OCI-LY1 (cell line): Measurements from ENCODE around the gene ZBTB3.

Source experiments
- H2AFZ ChIP-seq: fragments of 200-600 bp; sonication (generic), shearing (Covaris generic); 2 replicates; pipeline ENCODE4 v1.6.0; 2014; ENCODE audit warnings: antibody characterized with exemption, mild to moderate bottlenecking, low read length
- H3F3A ChIP-seq: fragments of 200-600 bp; sonication (generic), shearing (Covaris generic); 2 replicates; pipeline ENCODE4 v1.6.0; 2014; ENCODE audit warnings: mild to moderate bottlenecking, antibody characterized with exemption, low read length, moderate library complexity; ENCODE audit not compliant: insufficient read depth
- H3K27ac ChIP-seq: fragments of 200-600 bp; sonication (generic); 2 replicates; pipeline ENCODE4 v1.5.1; 2014; ENCODE audit warnings: low read length, mixed run types, mild to moderate bottlenecking, low read depth; ENCODE audit not compliant: poor library complexity, severe bottlenecking
- H3K27me3 ChIP-seq: fragments of 200-600 bp; sonication (generic); 2 replicates; pipeline ENCODE4 v1.6.0; 2014; ENCODE audit warnings: antibody characterized with exemption, mild to moderate bottlenecking, low read length, moderate library complexity; ENCODE audit not compliant: insufficient read depth
- H3K36me3 ChIP-seq: fragments of 200-600 bp; sonication (generic); 2 replicates; pipeline ENCODE4 v1.6.1; 2014; ENCODE audit warnings: mild to moderate bottlenecking, antibody characterized with exemption, low read length, moderate library complexity, mixed read lengths; ENCODE audit not compliant: insufficient read depth
- H3K4me1 ChIP-seq: fragments of 200-600 bp; sonication (generic); 2 replicates; pipeline ENCODE4 v1.5.1; 2014; ENCODE audit warnings: mild to moderate bottlenecking, low read length, moderate library complexity; ENCODE audit not compliant: insufficient read depth, severe bottlenecking
- H3K4me2 ChIP-seq: fragments of 200-600 bp; sonication (generic), shearing (Covaris generic); 2 replicates; pipeline ENCODE4 v1.6.1; 2014; ENCODE audit warnings: low read length
- H3K4me3 ChIP-seq: fragments of 200-600 bp; sonication (generic); 2 replicates; pipeline ENCODE4 v1.5.1; 2014; ENCODE audit warnings: low read length, low read depth, mild to moderate bottlenecking, mixed read lengths; ENCODE audit not compliant: poor library complexity, severe bottlenecking
- H3K79me2 ChIP-seq: fragments of 200-600 bp; shearing (Covaris generic); 2 replicates; pipeline ENCODE4 v1.6.1; 2016; ENCODE audit warnings: mixed run types, low read length, mixed read lengths; ENCODE audit not compliant: insufficient read depth
- H3K9ac ChIP-seq: fragments of 200-600 bp; sonication (generic), shearing (Covaris generic); 2 replicates; pipeline ENCODE4 v1.6.1; 2014; ENCODE audit warnings: mild to moderate bottlenecking, low read length, mixed read lengths
- H3K9me2 ChIP-seq: fragments of 200-600 bp; sonication (generic), shearing (Covaris generic); 2 replicates; pipeline ENCODE4 v1.6.1; 2014; ENCODE audit warnings: low read depth, mild to moderate bottlenecking, low read length, mixed read lengths
- H3K9me3 ChIP-seq: fragments of 200-600 bp; shearing (Covaris generic); 2 replicates; pipeline ENCODE4 v1.6.1; 2014; ENCODE audit warnings: low read length, mixed read lengths
- H4K20me1 ChIP-seq: fragments of 200-600 bp; sonication (generic), shearing (Covaris generic); 2 replicates; pipeline ENCODE4 v1.6.0; 2016; ENCODE audit warnings: mild to moderate bottlenecking, low read length; ENCODE audit not compliant: insufficient read depth
- EZH2 ChIP-seq: fragments of 200-600 bp; sonication (generic), shearing (Covaris generic); IDR thresholded peaks from 2 replicates; pipeline ENCODE4 v1.8.0; 2017; ENCODE audit warnings: borderline replicate concordance, mixed run types, mild to moderate bottlenecking, antibody characterized with exemption, low read length, moderate library complexity, mixed read lengths
- TF ChIP-seq, protein P1 (sequence below): fragments of 200-600 bp; sonication (generic), shearing (Covaris generic); IDR thresholded peaks from 2 replicates; pipeline ENCODE4 v1.5.1; 2017; ENCODE audit warnings: mild to moderate bottlenecking, antibody characterized with exemption, low read length, moderate library complexity, mixed read lengths

Gene ZBTB3

DNA sequence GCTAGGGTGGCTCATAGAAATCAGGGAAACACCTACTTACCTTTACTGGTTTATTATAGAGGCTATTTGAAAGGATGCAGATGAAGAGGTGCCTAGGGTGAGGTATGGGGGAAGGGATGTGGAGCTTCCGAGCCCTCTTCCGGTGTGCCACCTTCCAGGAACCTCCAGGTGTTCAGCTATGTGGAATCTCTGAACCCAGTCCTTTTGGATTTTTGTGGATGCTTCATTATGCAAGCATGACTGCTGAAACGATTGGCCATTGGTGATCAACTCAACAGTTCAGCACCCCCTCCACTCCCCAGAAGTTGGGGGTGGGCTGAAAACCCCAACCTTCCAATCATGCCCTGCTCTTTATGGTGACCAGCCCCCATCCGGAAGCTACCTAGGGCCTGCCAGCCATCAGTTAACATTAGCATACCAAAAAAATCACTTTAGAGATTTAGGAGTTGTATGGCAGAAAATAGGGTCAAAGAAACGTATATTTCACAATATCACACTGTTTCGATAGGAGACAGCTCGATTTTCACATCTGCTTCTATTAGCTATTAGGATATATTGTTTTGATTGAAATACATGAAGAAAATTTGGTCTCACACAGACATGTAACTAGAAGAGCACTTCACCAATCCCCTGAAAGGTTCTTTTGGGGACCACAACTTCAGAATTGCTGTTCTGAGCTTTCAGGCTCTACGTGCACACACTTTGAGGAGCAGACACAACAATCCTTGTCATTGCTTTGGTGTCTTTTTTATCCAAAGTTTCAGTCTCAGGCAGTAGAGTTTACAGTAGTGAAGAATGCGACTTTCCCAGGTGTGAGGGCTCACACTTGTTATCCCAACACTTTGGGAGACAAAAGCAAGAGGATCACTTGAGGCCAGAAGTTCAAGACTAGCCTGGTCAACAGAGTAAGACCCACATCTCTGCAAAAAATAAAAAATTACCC lies 4.2 kb upstream of the ZBTB3 start:
- no peaks in the 10 kb centered on the region for H3K9me3 ChIP-seq
- no peak overlapping the region for H3K4me3 ChIP-seq
- peaks cover 27% of the 10 kb centered on the region for H3K4me1 ChIP-seq
- H3K79me2 ChIP-seq, result peaks cover 7% of the 10 kb centered on the region
- peaks cover 2% of the 10 kb centered on the region; the same call in 1 of the 2 replicates for H3K36me3 ChIP-seq
- peak overlapping the region; percentile 22 for H3K27ac ChIP-seq
- H2AFZ ChIP-seq, result no peak overlapping the region
- no peak overlapping the region for H3K9ac ChIP-seq
- no peak for TF ChIP-seq EZH2
- TF ChIP-seq, protein P1, sequence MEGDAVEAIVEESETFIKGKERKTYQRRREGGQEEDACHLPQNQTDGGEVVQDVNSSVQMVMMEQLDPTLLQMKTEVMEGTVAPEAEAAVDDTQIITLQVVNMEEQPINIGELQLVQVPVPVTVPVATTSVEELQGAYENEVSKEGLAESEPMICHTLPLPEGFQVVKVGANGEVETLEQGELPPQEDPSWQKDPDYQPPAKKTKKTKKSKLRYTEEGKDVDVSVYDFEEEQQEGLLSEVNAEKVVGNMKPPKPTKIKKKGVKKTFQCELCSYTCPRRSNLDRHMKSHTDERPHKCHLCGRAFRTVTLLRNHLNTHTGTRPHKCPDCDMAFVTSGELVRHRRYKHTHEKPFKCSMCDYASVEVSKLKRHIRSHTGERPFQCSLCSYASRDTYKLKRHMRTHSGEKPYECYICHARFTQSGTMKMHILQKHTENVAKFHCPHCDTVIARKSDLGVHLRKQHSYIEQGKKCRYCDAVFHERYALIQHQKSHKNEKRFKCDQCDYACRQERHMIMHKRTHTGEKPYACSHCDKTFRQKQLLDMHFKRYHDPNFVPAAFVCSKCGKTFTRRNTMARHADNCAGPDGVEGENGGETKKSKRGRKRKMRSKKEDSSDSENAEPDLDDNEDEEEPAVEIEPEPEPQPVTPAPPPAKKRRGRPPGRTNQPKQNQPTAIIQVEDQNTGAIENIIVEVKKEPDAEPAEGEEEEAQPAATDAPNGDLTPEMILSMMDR, result no peak
- no peaks in the 10 kb centered on the region for H3K9me2 ChIP-seq
- 0 out of 2 replicates have a peak, but pooled peaks cover 4% of the 10 kb centered on the region for H3F3A ChIP-seq
- H4K20me1 ChIP-seq, result no peaks in the 10 kb centered on the region
- no peak overlapping the region for H3K4me2 ChIP-seq
- H3K27me3 ChIP-seq, result no peaks in the 10 kb centered on the region

DNA sequence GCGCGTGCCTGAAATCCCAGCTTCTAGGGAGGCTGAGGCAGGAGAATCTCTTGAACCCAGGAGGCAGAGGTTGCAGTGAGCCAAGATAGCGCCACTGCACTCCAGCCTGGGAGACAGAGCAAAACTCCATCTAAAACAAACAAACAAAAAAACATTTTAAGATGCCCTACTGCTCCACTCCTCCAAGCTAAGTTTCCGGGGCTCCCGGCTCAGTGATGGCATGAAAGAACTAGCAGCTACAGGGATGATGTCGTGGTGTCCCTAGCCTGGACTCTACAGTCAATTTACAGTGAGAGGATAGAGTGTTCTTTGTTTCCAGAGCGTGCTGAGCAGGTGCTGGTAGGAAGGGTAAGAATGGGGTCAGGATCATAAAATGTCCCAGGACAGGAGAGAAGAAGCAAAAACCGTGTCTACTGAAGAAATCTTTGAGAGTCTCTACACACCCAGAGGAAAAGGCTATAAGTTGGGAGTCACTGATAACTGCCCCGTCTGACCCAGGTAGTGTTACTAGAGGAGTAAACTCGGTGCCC lies 1.2 kb upstream of the ZBTB3 start:
- no peak overlapping the region for H3K9ac ChIP-seq
- no peak for TF ChIP-seq EZH2
- TF ChIP-seq, protein P1, result no peak

DNA sequence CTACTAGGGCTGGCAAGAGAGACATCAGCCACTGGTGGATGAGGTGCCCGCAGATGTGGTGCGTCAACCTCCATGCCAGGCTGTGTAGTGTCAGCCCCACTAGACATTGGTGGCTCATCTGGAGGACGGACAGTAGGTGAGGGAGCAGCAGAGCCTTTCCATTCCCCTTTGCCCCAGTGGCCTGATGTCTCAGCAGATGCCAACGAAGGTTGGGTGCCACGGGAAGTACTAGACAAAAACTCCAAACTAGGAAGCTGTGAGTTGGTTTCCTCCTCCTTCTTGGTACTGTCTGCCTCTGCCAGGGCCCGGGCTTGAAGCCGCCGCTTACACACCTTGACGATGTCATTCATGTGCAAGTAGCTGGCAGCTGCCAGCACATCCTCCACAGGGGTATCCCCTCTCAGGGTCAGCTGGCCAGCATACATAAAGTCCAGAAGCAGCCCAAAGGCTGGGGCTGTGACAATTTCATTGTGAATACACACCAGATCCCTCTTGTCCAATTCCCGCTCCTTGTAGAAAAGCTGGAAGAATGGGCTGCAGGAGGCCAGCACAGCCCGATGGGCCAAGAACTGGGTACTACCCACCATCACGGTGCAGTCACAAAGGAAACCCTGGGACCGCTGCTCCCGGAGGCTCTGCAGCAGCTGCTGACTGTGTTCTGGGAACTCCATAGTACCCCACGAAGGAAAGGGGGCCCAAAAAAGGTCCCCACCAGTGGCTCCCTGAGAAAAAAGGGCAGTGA lies 795 bp downstream of the ZBTB3 start:
- no peak overlapping the region for H2AFZ ChIP-seq
- TF ChIP-seq, protein P1, result no peak
- H4K20me1 ChIP-seq, result no peaks in the 10 kb centered on the region
- H3K9ac ChIP-seq, result peak overlapping the region; percentile 81
- no peaks in the 10 kb centered on the region for H3K9me2 ChIP-seq
- peak overlapping the region; percentile 82 for H3K4me2 ChIP-seq
- no peaks in the 10 kb centered on the region for H3K9me3 ChIP-seq
- H3F3A ChIP-seq, result no peaks in the 10 kb centered on the region
- H3K79me2 ChIP-seq, result no peaks in the 10 kb centered on the region
- H3K27ac ChIP-seq, result peak overlapping the region; percentile 18
- H3K4me3 ChIP-seq, result peak overlapping the region; percentile 74
- no peaks in the 10 kb centered on the region for H3K27me3 ChIP-seq
- H3K36me3 ChIP-seq, result peaks cover 15% of the 10 kb centered on the region; the same call in 1 of the 2 replicates
- peaks cover 23% of the 10 kb centered on the region for H3K4me1 ChIP-seq

More for the DNA sequence above, 1.2 kb upstream of the ZBTB3 start:
- H3K4me3 ChIP-seq, result peak overlapping the region; percentile 74
- H3K4me1 ChIP-seq, result peaks cover 16% of the 10 kb centered on the region
- H3K4me2 ChIP-seq, result peak overlapping the region; percentile 60
- peaks cover 15% of the 10 kb centered on the region; the same call in 1 of the 2 replicates for H3K36me3 ChIP-seq
- H2AFZ ChIP-seq, result no peak overlapping the region
- no peaks in the 10 kb centered on the region for H4K20me1 ChIP-seq
- H3K27me3 ChIP-seq, result no peaks in the 10 kb centered on the region
- H3F3A ChIP-seq, result 0 out of 2 replicates have a peak, but pooled peaks cover 4% of the 10 kb centered on the region
- H3K9me2 ChIP-seq, result no peaks in the 10 kb centered on the region
- no peaks in the 10 kb centered on the region for H3K79me2 ChIP-seq
- no peaks in the 10 kb centered on the region for H3K9me3 ChIP-seq
- no peak overlapping the region for H3K27ac ChIP-seq
